ENCODE data around the gene CCDC116. TPM values are rescaled to one million over a fixed set of nuclear protein-coding genes. Genes with fewer than 3 reads are reported as not detected.
"Not testable (repeated sequence)": the region's sequence is repeated elsewhere in the genome, so short reads cannot be mapped to it uniquely, and the experiment has no call there.

CCDC116 gene
- total and polyA plus RNA-seq, 2 experiments from 2014 or later: 0.30 to 1.5 TPM

DNA sequence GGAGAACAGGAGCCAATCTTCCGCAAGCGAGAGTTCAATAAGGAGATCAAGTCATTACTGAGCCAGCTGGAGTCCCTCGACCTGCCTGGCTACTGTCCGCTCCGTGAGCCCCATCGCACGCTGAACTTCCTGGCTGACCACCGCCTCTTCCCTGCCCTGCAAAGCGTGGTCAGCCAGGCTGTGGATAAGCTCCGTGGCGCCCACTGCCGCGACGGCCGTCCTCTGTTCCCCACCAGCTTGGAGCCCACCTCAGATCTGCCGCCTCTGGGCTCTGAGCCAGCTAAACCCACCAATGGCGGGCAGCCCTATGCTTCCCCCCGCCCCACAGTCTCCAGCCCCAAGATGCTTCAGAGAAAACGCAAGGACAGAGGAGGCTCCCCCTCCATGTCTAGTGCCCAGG is 2.3 kb downstream of the CCDC116 start:
- H2AFZ ChIP-seq: no peak overlapping the region

DNA sequence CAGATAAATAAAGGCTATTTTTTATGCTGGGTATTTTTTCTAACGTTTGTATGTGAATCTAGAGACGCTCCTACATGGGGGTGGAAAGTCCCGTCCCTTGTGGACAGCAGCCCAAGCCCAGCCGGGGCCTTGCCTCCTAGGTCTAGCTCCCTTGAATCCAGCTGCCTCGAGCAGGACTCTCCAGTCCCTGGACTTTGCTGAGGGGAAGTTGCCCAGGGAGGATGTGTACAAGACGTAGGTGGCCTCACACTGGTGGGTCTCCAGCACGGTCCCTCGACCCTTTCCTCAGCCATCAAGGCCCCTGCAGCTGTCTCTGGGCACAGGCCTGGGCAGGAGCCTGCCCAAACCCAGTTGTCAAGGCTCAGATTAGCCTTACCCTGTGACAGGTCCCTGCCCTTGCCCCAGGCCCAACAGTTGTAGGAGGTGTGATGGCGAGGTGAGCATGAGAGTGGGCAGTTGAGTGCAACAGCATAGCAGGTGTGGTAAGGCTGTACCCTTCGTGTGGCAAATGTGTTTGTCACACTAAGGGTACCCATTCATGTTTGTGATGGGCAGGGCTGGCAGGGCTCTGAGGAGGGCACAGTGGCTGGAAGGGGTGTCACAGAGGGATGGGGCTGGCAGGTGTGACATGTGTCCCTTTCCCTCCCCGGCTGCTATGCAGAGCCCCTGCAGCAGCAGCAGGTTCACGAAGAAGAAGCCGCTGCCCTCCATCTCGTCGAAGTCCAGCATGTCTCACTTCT is 3.4 kb downstream of the CCDC116 start:
- no peak overlapping the region for H3K4me3 ChIP-seq
- H2AFZ ChIP-seq: no peak overlapping the region
- TF ChIP-seq EZH2 (IDR thresholded peaks at IDR 0.05; ENCODE audit: borderline replicate concordance) (no peak), EZH2phosphoT487 (IDR thresholded peaks at IDR 0.05; ENCODE audit: low read depth, severe bottlenecking, unreplicated experiment) (no peak)
- TF ChIP-seq, protein P1, sequence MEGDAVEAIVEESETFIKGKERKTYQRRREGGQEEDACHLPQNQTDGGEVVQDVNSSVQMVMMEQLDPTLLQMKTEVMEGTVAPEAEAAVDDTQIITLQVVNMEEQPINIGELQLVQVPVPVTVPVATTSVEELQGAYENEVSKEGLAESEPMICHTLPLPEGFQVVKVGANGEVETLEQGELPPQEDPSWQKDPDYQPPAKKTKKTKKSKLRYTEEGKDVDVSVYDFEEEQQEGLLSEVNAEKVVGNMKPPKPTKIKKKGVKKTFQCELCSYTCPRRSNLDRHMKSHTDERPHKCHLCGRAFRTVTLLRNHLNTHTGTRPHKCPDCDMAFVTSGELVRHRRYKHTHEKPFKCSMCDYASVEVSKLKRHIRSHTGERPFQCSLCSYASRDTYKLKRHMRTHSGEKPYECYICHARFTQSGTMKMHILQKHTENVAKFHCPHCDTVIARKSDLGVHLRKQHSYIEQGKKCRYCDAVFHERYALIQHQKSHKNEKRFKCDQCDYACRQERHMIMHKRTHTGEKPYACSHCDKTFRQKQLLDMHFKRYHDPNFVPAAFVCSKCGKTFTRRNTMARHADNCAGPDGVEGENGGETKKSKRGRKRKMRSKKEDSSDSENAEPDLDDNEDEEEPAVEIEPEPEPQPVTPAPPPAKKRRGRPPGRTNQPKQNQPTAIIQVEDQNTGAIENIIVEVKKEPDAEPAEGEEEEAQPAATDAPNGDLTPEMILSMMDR (IDR thresholded peaks at IDR 0.05; ENCODE audit: poor library complexity): no peak
- no peaks in the 10 kb centered on the region for H4K20me1 ChIP-seq (ENCODE audit: insufficient read depth, poor library complexity, severe bottlenecking)
- H3K36me3 ChIP-seq (replicated peaks; ENCODE audit: insufficient read depth, low read depth): no peaks in the 10 kb centered on the region
- H3K79me2 ChIP-seq: no peaks in the 10 kb centered on the region
- DNase-seq (ENCODE audit: low spot score): no peak
- no peaks in the 10 kb centered on the region for H3K27me3 ChIP-seq
- no peak overlapping the region for H3K4me2 ChIP-seq
- no peaks in the 10 kb centered on the region for H3K9me3 ChIP-seq (ENCODE audit: low read depth)
- H3K27ac ChIP-seq: no peak overlapping the region
- H3K9me2 ChIP-seq (replicated peaks; ENCODE audit: insufficient read depth): no peaks in the 10 kb centered on the region
- 89% methylated on average over 15 of the region's 15 CpGs for WGBS (ENCODE audit: low lambda C conversion rate, missing lambda C conversion rate)
- peaks cover 1% of the 10 kb centered on the region for H3K4me1 ChIP-seq (ENCODE audit: insufficient read depth)

More for the DNA sequence above, 2.3 kb downstream of the CCDC116 start:
- H3K27me3 ChIP-seq: no peaks in the 10 kb centered on the region
- no peaks in the 10 kb centered on the region for H3K9me2 ChIP-seq (replicated peaks; ENCODE audit: insufficient read depth)
- no peak for DNase-seq (ENCODE audit: low spot score)
- TF ChIP-seq, protein P1 (IDR thresholded peaks at IDR 0.05; ENCODE audit: poor library complexity): no peak
- no peak for TF ChIP-seq EZH2phosphoT487 (IDR thresholded peaks at IDR 0.05; ENCODE audit: low read depth, severe bottlenecking, unreplicated experiment)
- TF ChIP-seq EZH2 (IDR thresholded peaks at IDR 0.05; ENCODE audit: borderline replicate concordance): no peak
- H4K20me1 ChIP-seq (ENCODE audit: insufficient read depth, poor library complexity, severe bottlenecking): no peaks in the 10 kb centered on the region
- 93% methylated on average over 19 of the region's 19 CpGs for WGBS (ENCODE audit: low lambda C conversion rate, missing lambda C conversion rate)
- no peaks in the 10 kb centered on the region for H3K36me3 ChIP-seq (replicated peaks; ENCODE audit: insufficient read depth, low read depth)
- H3K4me3 ChIP-seq: no peak overlapping the region
- H3K79me2 ChIP-seq: no peaks in the 10 kb centered on the region
- no peaks in the 10 kb centered on the region for H3K9me3 ChIP-seq (ENCODE audit: low read depth)
- no peak overlapping the region for H3K27ac ChIP-seq
- no peak overlapping the region for H3K4me2 ChIP-seq
- H3K4me1 ChIP-seq (ENCODE audit: insufficient read depth): no peaks in the 10 kb centered on the region

DNA sequence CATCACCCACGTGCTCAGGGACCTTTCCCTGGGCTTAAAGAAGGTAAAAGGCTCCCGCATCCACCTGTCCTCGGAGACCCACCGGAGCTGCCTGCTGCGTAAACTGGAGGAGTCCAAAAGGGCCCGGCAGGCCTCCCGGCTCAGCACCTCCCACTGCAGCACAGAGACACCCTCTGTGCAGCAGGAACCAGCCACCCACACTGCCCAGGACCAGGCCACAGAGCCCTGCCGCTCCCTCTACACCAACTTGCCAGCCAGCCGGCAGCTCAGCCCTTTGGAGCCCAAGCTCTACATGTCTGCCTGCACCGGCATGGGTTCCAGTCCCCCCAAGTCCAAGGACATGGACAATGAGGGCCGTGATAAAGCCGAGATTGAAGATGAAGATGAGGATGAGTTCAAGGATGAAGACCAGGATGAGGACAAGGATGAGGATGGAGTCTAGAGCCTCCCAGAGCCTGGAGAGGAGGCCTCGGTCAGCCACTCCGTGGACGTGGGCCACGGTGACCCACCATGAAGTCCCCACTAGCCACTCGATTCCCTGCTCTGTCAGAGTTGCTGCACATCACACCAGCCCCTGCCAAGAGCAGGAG is 4.2 kb downstream of the CCDC116 start:
- H3K36me3 ChIP-seq (replicated peaks; ENCODE audit: insufficient read depth, low read depth): no peaks in the 10 kb centered on the region
- no peaks in the 10 kb centered on the region for H3K9me3 ChIP-seq (ENCODE audit: low read depth)
- H4K20me1 ChIP-seq (ENCODE audit: insufficient read depth, poor library complexity, severe bottlenecking): no peaks in the 10 kb centered on the region
- H3K9me2 ChIP-seq (replicated peaks; ENCODE audit: insufficient read depth): no peaks in the 10 kb centered on the region
- WGBS (ENCODE audit: low lambda C conversion rate, missing lambda C conversion rate): 92% methylated on average over 17 of the region's 17 CpGs
- H3K4me2 ChIP-seq: no peak overlapping the region
- TF ChIP-seq EZH2phosphoT487 (IDR thresholded peaks at IDR 0.05; ENCODE audit: low read depth, severe bottlenecking, unreplicated experiment): no peak
- TF ChIP-seq EZH2 (IDR thresholded peaks at IDR 0.05; ENCODE audit: borderline replicate concordance): no peak
- TF ChIP-seq, protein P1 (IDR thresholded peaks at IDR 0.05; ENCODE audit: poor library complexity): no peak
- H3K27me3 ChIP-seq: no peaks in the 10 kb centered on the region
- H3K27ac ChIP-seq: no peak overlapping the region
- no peak overlapping the region for H2AFZ ChIP-seq
- DNase-seq (ENCODE audit: low spot score): no peak
- H3K79me2 ChIP-seq: no peaks in the 10 kb centered on the region
- no peak overlapping the region for H3K4me3 ChIP-seq
- peaks cover 5% of the 10 kb centered on the region for H3K4me1 ChIP-seq (ENCODE audit: insufficient read depth)

DNA sequence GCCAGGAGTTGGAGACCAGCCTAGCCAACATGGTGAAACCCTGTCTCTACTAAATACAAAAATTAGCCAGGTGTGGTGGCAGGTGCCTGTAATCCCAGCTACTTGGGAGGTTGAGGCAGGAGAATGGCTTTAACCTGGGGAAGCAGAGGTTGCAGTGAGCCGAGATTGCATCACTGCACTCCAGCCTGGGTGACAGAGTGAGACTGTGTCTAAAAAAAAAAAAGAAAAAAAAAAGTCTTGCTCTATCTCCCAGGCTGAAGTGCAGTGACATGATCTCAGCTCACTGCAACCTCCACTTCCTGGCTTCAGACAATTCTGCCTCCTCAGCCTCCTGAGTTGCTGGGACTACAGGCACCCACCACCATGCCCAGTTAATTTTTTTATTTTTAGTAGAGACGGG is 4.9 kb downstream of the CCDC116 start:
- H3K9me3 ChIP-seq (ENCODE audit: low read depth); H2AFZ ChIP-seq; H3K79me2 ChIP-seq; H3K36me3 ChIP-seq (replicated peaks; ENCODE audit: insufficient read depth, low read depth); H3K4me3 ChIP-seq; H3K9me2 ChIP-seq (replicated peaks; ENCODE audit: insufficient read depth); H3K4me2 ChIP-seq; H3K27me3 ChIP-seq; DNase-seq (ENCODE audit: low spot score); H3K27ac ChIP-seq; H3K4me1 ChIP-seq (ENCODE audit: insufficient read depth); H4K20me1 ChIP-seq (ENCODE audit: insufficient read depth, poor library complexity, severe bottlenecking): not testable (repeated sequence)
- 87% methylated on average over 2 of the region's 2 CpGs for whole genome bisulfite sequencing (ENCODE audit: low lambda C conversion rate, missing lambda C conversion rate)

Measured in hepatocyte (in vitro differentiated cells).